ENCODE data around the gene IPPK.

DNA sequence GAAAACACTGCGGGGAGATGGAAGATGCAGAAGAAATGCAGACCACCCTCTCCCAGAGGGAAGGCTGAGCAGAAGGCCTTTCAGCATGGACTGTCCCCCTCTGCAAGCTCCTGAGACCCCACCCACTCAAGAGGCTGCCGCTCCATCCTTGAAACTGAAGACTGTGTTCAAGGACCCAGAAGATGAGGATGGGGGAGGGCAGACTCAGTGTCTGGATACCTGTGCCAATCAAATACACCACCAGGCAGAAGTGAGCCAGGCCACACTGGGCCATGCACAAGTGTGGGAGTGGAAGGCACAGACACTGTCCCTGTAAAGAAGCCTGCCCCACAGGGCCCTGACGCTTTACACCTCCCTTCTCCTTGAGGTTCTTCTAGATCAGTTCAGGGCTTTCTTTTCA lies 40.0 kb upstream of the IPPK start:
- TF ChIP-seq, protein P1, sequence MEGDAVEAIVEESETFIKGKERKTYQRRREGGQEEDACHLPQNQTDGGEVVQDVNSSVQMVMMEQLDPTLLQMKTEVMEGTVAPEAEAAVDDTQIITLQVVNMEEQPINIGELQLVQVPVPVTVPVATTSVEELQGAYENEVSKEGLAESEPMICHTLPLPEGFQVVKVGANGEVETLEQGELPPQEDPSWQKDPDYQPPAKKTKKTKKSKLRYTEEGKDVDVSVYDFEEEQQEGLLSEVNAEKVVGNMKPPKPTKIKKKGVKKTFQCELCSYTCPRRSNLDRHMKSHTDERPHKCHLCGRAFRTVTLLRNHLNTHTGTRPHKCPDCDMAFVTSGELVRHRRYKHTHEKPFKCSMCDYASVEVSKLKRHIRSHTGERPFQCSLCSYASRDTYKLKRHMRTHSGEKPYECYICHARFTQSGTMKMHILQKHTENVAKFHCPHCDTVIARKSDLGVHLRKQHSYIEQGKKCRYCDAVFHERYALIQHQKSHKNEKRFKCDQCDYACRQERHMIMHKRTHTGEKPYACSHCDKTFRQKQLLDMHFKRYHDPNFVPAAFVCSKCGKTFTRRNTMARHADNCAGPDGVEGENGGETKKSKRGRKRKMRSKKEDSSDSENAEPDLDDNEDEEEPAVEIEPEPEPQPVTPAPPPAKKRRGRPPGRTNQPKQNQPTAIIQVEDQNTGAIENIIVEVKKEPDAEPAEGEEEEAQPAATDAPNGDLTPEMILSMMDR (IDR thresholded peaks at IDR 0.05; ENCODE audit: low read length), result no peak
- no peak for TF ChIP-seq EZH2 (optimal IDR thresholded peaks at IDR 0.05; ENCODE audit: low read depth, low read length)
- no peak for TF ChIP-seq EZH2phosphoT487 (IDR thresholded peaks at IDR 0.05; ENCODE audit: low read length)
